ENCODE data around the gene PLEKHG3. TPM values are rescaled to one million over a fixed set of nuclear protein-coding genes. Genes with fewer than 3 reads are reported as not detected.

PLEKHG3 gene
- total and polyA plus RNA-seq, 7 experiments from 2014 or later, result 0.17 to 43.6 (median 2.0) TPM

DNA sequence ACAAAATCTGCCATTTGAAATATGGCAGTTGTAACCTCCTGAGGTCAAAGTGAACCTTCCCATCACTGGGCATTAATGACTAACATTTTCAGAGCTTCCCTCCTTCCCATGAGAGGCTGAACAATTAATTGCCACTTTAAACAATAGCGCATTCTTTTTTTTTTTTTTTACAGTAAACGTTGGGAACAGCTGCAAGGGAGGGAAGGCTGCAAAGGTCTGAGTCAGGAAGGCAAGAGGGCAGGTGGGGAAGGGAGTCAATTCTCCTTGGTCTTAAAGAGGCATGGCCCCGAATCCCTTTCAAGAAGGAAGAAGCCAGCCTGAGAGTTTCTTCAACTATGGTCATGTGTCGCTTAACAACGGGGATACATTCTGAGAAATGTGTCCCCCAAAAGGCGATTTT, 41.0 kb upstream of the PLEKHG3 start:
- H3K36me3 Mint-ChIP-seq, result no peaks in the 10 kb centered on the region

GRCh38 chr14:64671591-64671990, 32.6 kb upstream of the PLEKHG3 start:
- H3K36me3 ChIP-seq (ENCODE audit: control insufficient read depth in 2 of 3, insufficient read depth in 3 of 3, low read length in 3 of 3), result no peaks in the 10 kb centered on the region
- no peak overlapping the region for H3K27ac Mint-ChIP-seq
- H3K27ac ChIP-seq (ENCODE audit: low read depth, low read length), result no peak overlapping the region
- DNase-seq (peak in 7 of 9 donors; percentile 25 to 66 (median 50)), ATAC-seq (peak; percentile 64)
- peaks cover 7 to 16% of the 10 kb centered on the region in 2 donors for H3K4me1 ChIP-seq (ENCODE audit: control insufficient read depth in 2 of 2, insufficient read depth in 2 of 2, low read length in 2 of 2)
- H3K36me3 Mint-ChIP-seq, result peaks cover 0 to 8% (median 0%) of the 10 kb centered on the region in 5 donors
- H3K27me3 Mint-ChIP-seq, result peaks cover 0 to 26% (median 0%) of the 10 kb centered on the region in 5 donors
- H3K9me3 ChIP-seq (ENCODE audit: control insufficient read depth in 2 of 3, low read length in 3 of 3), result no peaks in the 10 kb centered on the region
- H3K4me3 ChIP-seq (ENCODE audit: low read length), result no peak overlapping the region
- no peaks in the 10 kb centered on the region for H3K27me3 ChIP-seq (ENCODE audit: control insufficient read depth in 2 of 2, insufficient read depth in 2 of 2, low read length in 2 of 2)
- CTCF ChIA-PET, result interaction anchor here (0.6 to 4.8 kb wide), 7 partner anchors 78 to 619 kb away, joined by 3 to 26 read pairs (median 4); no protein-coding TSS in a partner anchor
- POLR2A ChIA-PET, result interaction anchor here (0.6 kb wide), 1 partner anchor 210 kb away, joined by 3 read pairs; no protein-coding TSS in a partner anchor
- H3K9me3 Mint-ChIP-seq, result peaks cover 0 to 9% (median 0%) of the 10 kb centered on the region in 11 donors
- intact Hi-C loops (cut with micrococcal nuclease), result loop anchor here (1.0 to 5.0 kb wide), 6 partner anchors 51 to 312 kb away; no protein-coding TSS in a partner anchor
- H3K4me3 Mint-ChIP-seq, result no peak overlapping the region
- H3K4me1 Mint-ChIP-seq, result peaks cover 9 to 38% (median 15%) of the 10 kb centered on the region in 7 donors

More for the DNA sequence above, 41.0 kb upstream of the PLEKHG3 start:
- DNase-seq (no peak), ATAC-seq (no peak)
- Mint-ChIP-seq H3K9me3 (peaks cover 0 to 3% (median 0%) of the 10 kb centered on the region in 11 donors), H3K4me1 (peaks cover 0 to 14% (median 10%) of the 10 kb centered on the region in 7 donors), H3K27ac (no peak overlapping the region), H3K27me3 (peaks cover 11 to 41% (median 19%) of the 10 kb centered on the region in 5 donors), H3K4me3 (no peak overlapping the region)
- intact Hi-C loops (cut with micrococcal nuclease), result no loop called here
- no peaks in the 10 kb centered on the region for H3K9me3 ChIP-seq (ENCODE audit: control insufficient read depth in 2 of 3, low read length in 3 of 3)
- no peaks in the 10 kb centered on the region for H3K4me1 ChIP-seq (ENCODE audit: control insufficient read depth in 2 of 2, insufficient read depth in 2 of 2, low read length in 2 of 2)
- H3K4me3 ChIP-seq (ENCODE audit: low read length), result no peak overlapping the region
- CTCF ChIA-PET, result interaction anchor here (0.7 kb wide), 1 partner anchor 334 kb away, joined by 4 read pairs; no protein-coding TSS in a partner anchor
- H3K27me3 ChIP-seq (ENCODE audit: control insufficient read depth in 2 of 2, insufficient read depth in 2 of 2, low read length in 2 of 2), result no peaks in the 10 kb centered on the region
- no peak overlapping the region for H3K27ac ChIP-seq (ENCODE audit: low read depth, low read length)
- H3K36me3 ChIP-seq (ENCODE audit: control insufficient read depth in 2 of 3, insufficient read depth in 3 of 3, low read length in 3 of 3), result no peaks in the 10 kb centered on the region
- POLR2A ChIA-PET, result no interaction called here

- H3K4me3 ChIP-seq (ENCODE audit: low read length), result no peak overlapping the region
These were observed 30.9 kb upstream of the PLEKHG3 start for GRCh38 chr14:64673316-64673715.

DNA sequence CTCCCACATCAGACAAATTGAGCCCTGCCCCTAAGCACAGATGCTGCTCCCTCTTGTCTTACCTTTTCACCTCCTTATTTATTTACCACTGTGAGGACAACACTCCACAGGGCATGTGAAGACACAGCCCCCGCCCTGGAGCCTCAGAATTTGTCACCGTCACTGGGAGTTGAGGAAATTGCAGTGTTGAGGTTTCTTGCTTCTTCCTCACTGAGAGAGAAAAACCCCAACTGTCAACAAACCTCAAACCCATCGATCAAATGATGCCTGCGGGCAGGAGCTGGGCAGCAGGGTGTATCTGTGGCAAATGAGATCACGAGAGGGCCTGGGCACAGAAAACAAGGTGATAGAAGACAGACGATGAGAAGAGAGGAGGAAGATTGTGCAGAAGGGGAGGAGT, 30.5 kb upstream of the PLEKHG3 start:
- no peak overlapping the region for H3K4me3 ChIP-seq (ENCODE audit: low read length)
- no peaks in the 10 kb centered on the region for H3K9me3 ChIP-seq (ENCODE audit: control insufficient read depth in 2 of 3, low read length in 3 of 3)
- ChIA-PET CTCF (interaction anchor here (1.1 to 1.5 kb wide), 3 partner anchors 49 to 218 kb away, joined by 3 to 8 read pairs (median 5); no protein-coding TSS in a partner anchor), POLR2A (interaction anchor here (1.2 kb wide), 1 partner anchor 234 kb away, joined by 3 read pairs; no protein-coding TSS in a partner anchor)
- peaks cover 7 to 16% of the 10 kb centered on the region in 2 donors for H3K4me1 ChIP-seq (ENCODE audit: control insufficient read depth in 2 of 2, insufficient read depth in 2 of 2, low read length in 2 of 2)
- intact Hi-C loops (cut with micrococcal nuclease), result loop anchor here (2.0 to 5.0 kb wide), 4 partner anchors 25 to 309 kb away; no protein-coding TSS in a partner anchor
- H3K27ac ChIP-seq (ENCODE audit: low read depth, low read length), result no peak overlapping the region
- Mint-ChIP-seq H3K36me3 (peaks cover 0 to 9% (median 0%) of the 10 kb centered on the region in 5 donors), H3K4me3 (peak overlapping the region in 1 of 10 donors; percentile 60), H3K27ac (peak overlapping the region in 4 of 9 donors; percentile 43 to 78 (median 72)), H3K27me3 (peaks cover 0 to 11% (median 0%) of the 10 kb centered on the region in 5 donors), H3K9me3 (peaks cover 0 to 6% (median 0%) of the 10 kb centered on the region in 11 donors), H3K4me1 (peaks cover 9 to 46% (median 15%) of the 10 kb centered on the region in 7 donors)
- ATAC-seq (peak; percentile 85), DNase-seq (peak in 6 of 9 donors; percentile 11 to 40 (median 28))
- no peaks in the 10 kb centered on the region for H3K27me3 ChIP-seq (ENCODE audit: control insufficient read depth in 2 of 2, insufficient read depth in 2 of 2, low read length in 2 of 2)
- H3K36me3 ChIP-seq (ENCODE audit: control insufficient read depth in 2 of 3, insufficient read depth in 3 of 3, low read length in 3 of 3), result no peaks in the 10 kb centered on the region

More at GRCh38 chr14:64673316-64673715, 30.9 kb upstream of the PLEKHG3 start:
- H3K27me3 Mint-ChIP-seq, result peaks cover 0 to 15% (median 0%) of the 10 kb centered on the region in 5 donors
- peaks cover 0 to 6% (median 0%) of the 10 kb centered on the region in 11 donors for H3K9me3 Mint-ChIP-seq
- Histone ChIP-seq H3K27me3 (ENCODE audit: control insufficient read depth in 2 of 2, insufficient read depth in 2 of 2, low read length in 2 of 2) (no peaks in the 10 kb centered on the region), H3K9me3 (ENCODE audit: control insufficient read depth in 2 of 3, low read length in 3 of 3) (no peaks in the 10 kb centered on the region), H3K4me1 (ENCODE audit: control insufficient read depth in 2 of 2, insufficient read depth in 2 of 2, low read length in 2 of 2) (peaks cover 7 to 16% of the 10 kb centered on the region in 2 donors), H3K36me3 (ENCODE audit: control insufficient read depth in 2 of 3, insufficient read depth in 3 of 3, low read length in 3 of 3) (no peaks in the 10 kb centered on the region), H3K27ac (ENCODE audit: low read depth, low read length) (no peak overlapping the region)
- peak overlapping the region in 2 of 10 donors; percentile 28 to 42 for H3K4me3 Mint-ChIP-seq
- CTCF ChIA-PET, result interaction anchor here (1.1 to 4.8 kb wide), 3 partner anchors 50 to 92 kb away, joined by 3 to 19 read pairs (median 8); no protein-coding TSS in a partner anchor
- H3K27ac Mint-ChIP-seq, result peak overlapping the region in 4 of 9 donors; percentile 32 to 75 (median 38)
- POLR2A ChIA-PET, result interaction anchor here (1.2 kb wide), 1 partner anchor 235 kb away, joined by 3 read pairs; no protein-coding TSS in a partner anchor
- intact Hi-C loops (cut with micrococcal nuclease), result loop anchor here (2.0 to 5.0 kb wide), 4 partner anchors 25 to 309 kb away; no protein-coding TSS in a partner anchor
- H3K36me3 Mint-ChIP-seq, result peaks cover 0 to 9% (median 0%) of the 10 kb centered on the region in 5 donors
- H3K4me1 Mint-ChIP-seq, result peaks cover 9 to 46% (median 15%) of the 10 kb centered on the region in 7 donors
- peak; percentile 32 for ATAC-seq
- no peak for DNase-seq

DNA sequence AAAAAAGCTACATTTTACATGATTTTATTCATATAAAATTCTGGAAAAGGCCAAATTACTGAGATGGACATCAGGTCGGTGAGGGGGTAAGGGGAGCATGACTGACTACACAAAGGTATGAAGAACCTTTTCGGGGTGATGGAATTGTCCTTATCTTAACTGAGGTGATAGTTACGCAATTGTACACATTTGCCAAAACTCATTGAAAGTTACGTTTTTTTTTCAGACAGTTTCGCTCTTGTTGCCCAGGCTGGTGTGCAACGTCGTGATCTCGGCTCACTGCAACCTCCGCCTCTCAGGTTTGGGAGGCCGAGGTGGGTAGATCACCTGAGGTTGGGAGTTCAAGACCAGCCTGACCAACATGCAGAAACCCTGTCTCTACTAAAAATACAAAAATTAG, 29.4 kb upstream of the PLEKHG3 start:
- Histone ChIP-seq H3K9me3 (ENCODE audit: control insufficient read depth in 2 of 3, low read length in 3 of 3) (no peaks in the 10 kb centered on the region), H3K27me3 (ENCODE audit: control insufficient read depth in 2 of 2, insufficient read depth in 2 of 2, low read length in 2 of 2) (no peaks in the 10 kb centered on the region), H3K27ac (ENCODE audit: low read depth, low read length) (no peak overlapping the region), H3K36me3 (ENCODE audit: control insufficient read depth in 2 of 3, insufficient read depth in 3 of 3, low read length in 3 of 3) (no peaks in the 10 kb centered on the region), H3K4me3 (ENCODE audit: low read length) (no peak overlapping the region), H3K4me1 (ENCODE audit: control insufficient read depth in 2 of 2, insufficient read depth in 2 of 2, low read length in 2 of 2) (peaks cover 7 to 16% of the 10 kb centered on the region in 2 donors)
- peaks cover 0 to 9% (median 0%) of the 10 kb centered on the region in 5 donors for H3K36me3 Mint-ChIP-seq
- H3K4me3 Mint-ChIP-seq, result no peak overlapping the region
- DNase-seq (no peak), ATAC-seq (no peak)
- H3K27ac Mint-ChIP-seq, result peak overlapping the region in 1 of 9 donors; percentile 75
- intact Hi-C loops (cut with micrococcal nuclease), result loop anchor here (5.0 kb wide), 3 partner anchors 47 to 307 kb away; no protein-coding TSS in a partner anchor
- peaks cover 0 to 6% (median 0%) of the 10 kb centered on the region in 11 donors for H3K9me3 Mint-ChIP-seq
- ChIA-PET CTCF (interaction anchor here (0.7 to 1.5 kb wide), 4 partner anchors 34 to 217 kb away, joined by 3 to 8 read pairs (median 4); no protein-coding TSS in a partner anchor), POLR2A (no interaction called here)
- peaks cover 0 to 4% (median 0%) of the 10 kb centered on the region in 5 donors for H3K27me3 Mint-ChIP-seq
- peaks cover 9 to 52% (median 15%) of the 10 kb centered on the region in 7 donors for H3K4me1 Mint-ChIP-seq

- Mint-ChIP-seq H3K36me3 (peaks cover 0 to 9% (median 0%) of the 10 kb centered on the region in 5 donors), H3K27me3 (peaks cover 0 to 4% (median 0%) of the 10 kb centered on the region in 5 donors), H3K27ac (peak overlapping the region in 1 of 9 donors; percentile 3), H3K9me3 (peaks cover 0 to 6% (median 0%) of the 10 kb centered on the region in 11 donors), H3K4me1 (peaks cover 9 to 57% (median 15%) of the 10 kb centered on the region in 7 donors), H3K4me3 (peak overlapping the region in 1 of 10 donors; percentile 14)
- Histone ChIP-seq H3K27me3 (ENCODE audit: control insufficient read depth in 2 of 2, insufficient read depth in 2 of 2, low read length in 2 of 2) (no peaks in the 10 kb centered on the region), H3K27ac (ENCODE audit: low read depth, low read length) (no peak overlapping the region), H3K36me3 (ENCODE audit: control insufficient read depth in 2 of 3, insufficient read depth in 3 of 3, low read length in 3 of 3) (no peaks in the 10 kb centered on the region), H3K4me3 (ENCODE audit: low read length) (no peak overlapping the region), H3K9me3 (ENCODE audit: control insufficient read depth in 2 of 3, low read length in 3 of 3) (no peaks in the 10 kb centered on the region), H3K4me1 (ENCODE audit: control insufficient read depth in 2 of 2, insufficient read depth in 2 of 2, low read length in 2 of 2) (peaks cover 7 to 16% of the 10 kb centered on the region in 2 donors)
- intact Hi-C loops (cut with micrococcal nuclease), result no loop called here
- DNase-seq (no peak), ATAC-seq (no peak)
- ChIA-PET POLR2A (no interaction called here), CTCF (interaction anchor here (0.7 kb wide), 1 partner anchor 33 kb away, joined by 3 read pairs; no protein-coding TSS in a partner anchor)
These were observed 28.9 kb upstream of the PLEKHG3 start for GRCh38 chr14:64675312-64675711.

All from naive thymus-derived CD4-positive, alpha-beta T cell (primary cell).